ENCODE results near the gene ADGRG7.

DNA sequence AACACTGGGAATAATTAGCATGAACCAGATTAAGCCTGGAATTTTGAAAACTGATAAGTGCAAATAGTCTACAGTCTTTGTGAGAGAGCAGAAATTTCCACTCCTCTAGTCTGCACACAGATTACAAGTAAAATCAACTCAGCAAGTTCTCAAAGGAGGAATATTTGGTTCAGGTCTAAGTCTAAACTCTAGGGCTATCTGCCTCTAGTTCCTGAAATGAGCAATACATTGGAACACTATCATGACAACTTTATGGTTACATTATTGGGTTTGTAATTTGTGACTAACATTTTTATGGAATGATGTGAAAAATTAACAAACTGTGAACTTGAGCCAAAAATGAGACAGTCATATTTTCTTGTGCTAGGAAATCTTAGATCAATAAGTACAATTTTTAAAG, 30.8 kb upstream of the ADGRG7 start:
- no peak for TF ChIP-seq POLR2A (IDR thresholded peaks at IDR 0.05; ENCODE audit: low read length)
- TF ChIP-seq, protein P1, sequence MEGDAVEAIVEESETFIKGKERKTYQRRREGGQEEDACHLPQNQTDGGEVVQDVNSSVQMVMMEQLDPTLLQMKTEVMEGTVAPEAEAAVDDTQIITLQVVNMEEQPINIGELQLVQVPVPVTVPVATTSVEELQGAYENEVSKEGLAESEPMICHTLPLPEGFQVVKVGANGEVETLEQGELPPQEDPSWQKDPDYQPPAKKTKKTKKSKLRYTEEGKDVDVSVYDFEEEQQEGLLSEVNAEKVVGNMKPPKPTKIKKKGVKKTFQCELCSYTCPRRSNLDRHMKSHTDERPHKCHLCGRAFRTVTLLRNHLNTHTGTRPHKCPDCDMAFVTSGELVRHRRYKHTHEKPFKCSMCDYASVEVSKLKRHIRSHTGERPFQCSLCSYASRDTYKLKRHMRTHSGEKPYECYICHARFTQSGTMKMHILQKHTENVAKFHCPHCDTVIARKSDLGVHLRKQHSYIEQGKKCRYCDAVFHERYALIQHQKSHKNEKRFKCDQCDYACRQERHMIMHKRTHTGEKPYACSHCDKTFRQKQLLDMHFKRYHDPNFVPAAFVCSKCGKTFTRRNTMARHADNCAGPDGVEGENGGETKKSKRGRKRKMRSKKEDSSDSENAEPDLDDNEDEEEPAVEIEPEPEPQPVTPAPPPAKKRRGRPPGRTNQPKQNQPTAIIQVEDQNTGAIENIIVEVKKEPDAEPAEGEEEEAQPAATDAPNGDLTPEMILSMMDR (IDR thresholded peaks at IDR 0.05): no peak
- TF ChIP-seq EP300 (IDR thresholded peaks at IDR 0.05): no peak
- TF ChIP-seq CHD4 (IDR thresholded peaks at IDR 0.05; ENCODE audit: borderline replicate concordance): no peak
- TF ChIP-seq KDM5A (IDR thresholded peaks at IDR 0.05): no peak
- no peak for TF ChIP-seq ZC3H11A (IDR thresholded peaks at IDR 0.05)
- TF ChIP-seq RFX5 (IDR thresholded peaks at IDR 0.05): no peak
- no peak for TF ChIP-seq BHLHE40 (IDR thresholded peaks at IDR 0.05; ENCODE audit: low read depth, low read length)
- TF ChIP-seq, protein P2, sequence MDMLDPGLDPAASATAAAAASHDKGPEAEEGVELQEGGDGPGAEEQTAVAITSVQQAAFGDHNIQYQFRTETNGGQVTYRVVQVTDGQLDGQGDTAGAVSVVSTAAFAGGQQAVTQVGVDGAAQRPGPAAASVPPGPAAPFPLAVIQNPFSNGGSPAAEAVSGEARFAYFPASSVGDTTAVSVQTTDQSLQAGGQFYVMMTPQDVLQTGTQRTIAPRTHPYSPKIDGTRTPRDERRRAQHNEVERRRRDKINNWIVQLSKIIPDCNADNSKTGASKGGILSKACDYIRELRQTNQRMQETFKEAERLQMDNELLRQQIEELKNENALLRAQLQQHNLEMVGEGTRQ (IDR thresholded peaks at IDR 0.05): no peak
- TF ChIP-seq NR3C1 (IDR thresholded peaks at IDR 0.05): no peak
